H9 (cell line): ENCODE measurements around the gene IQCB1. TPM values are rescaled to one million over a fixed set of nuclear protein-coding genes. Genes with fewer than 3 reads are reported as not detected.

Experiments used
- DNase-seq: peaks from one replicate; pipeline ENCODE4 v3.0.0-alpha.2; 2017
- H2AFZ ChIP-seq: one replicate; pipeline ENCODE4 v1.6.1; 2013; ENCODE audit warnings: mild to moderate bottlenecking, low read length, control low read depth, moderate library complexity
- H2AK5ac ChIP-seq: 2 replicates; pipeline ENCODE4 v1.6.1; 2013; ENCODE audit warnings: low read length, control low read depth, mixed read lengths; ENCODE audit not compliant: insufficient read length
- H2BK120ac ChIP-seq: one replicate; pipeline ENCODE4 v1.6.1; 2013; ENCODE audit warnings: low read depth, mild to moderate bottlenecking, low read length, control low read depth, inconsistent platforms; ENCODE audit not compliant: poor library complexity, severe bottlenecking
- H2BK12ac ChIP-seq: 2 replicates; pipeline ENCODE4 v1.6.1; 2013; ENCODE audit warnings: low read length, control low read depth, mixed read lengths, low read depth; ENCODE audit not compliant: insufficient read length
- H2BK15ac ChIP-seq: 2 replicates; pipeline ENCODE4 v1.6.1; 2013; ENCODE audit warnings: low read depth, low read length, control low read depth
- H2BK20ac ChIP-seq: one replicate; pipeline ENCODE4 v1.6.1; 2013; ENCODE audit warnings: low read depth, mild to moderate bottlenecking, low read length, control low read depth, inconsistent platforms; ENCODE audit not compliant: poor library complexity, severe bottlenecking
- H2BK5ac ChIP-seq: 2 replicates; pipeline ENCODE4 v1.6.1; 2013; ENCODE audit warnings: low read length, control low read depth, mixed read lengths; ENCODE audit not compliant: insufficient read length
- H3K14ac ChIP-seq: 2 replicates; pipeline ENCODE4 v1.6.1; 2013; ENCODE audit warnings: low read length, control low read depth; ENCODE audit not compliant: insufficient read depth
- H3K18ac ChIP-seq: 2 replicates; pipeline ENCODE4 v1.6.1; 2013; ENCODE audit warnings: low read depth, mild to moderate bottlenecking, mixed read lengths, low read length, control low read depth; ENCODE audit not compliant: insufficient read length
- H3K23ac ChIP-seq: 2 replicates; pipeline ENCODE4 v1.6.1; 2013; ENCODE audit warnings: low read length, control low read depth, mixed read lengths, low read depth; ENCODE audit not compliant: insufficient read length
- H3K23me2 ChIP-seq: 2 replicates; pipeline ENCODE4 v1.6.1; 2013; ENCODE audit warnings: low read depth, mild to moderate bottlenecking, mixed read lengths, low read length, control low read depth; ENCODE audit not compliant: insufficient read length, poor library complexity, severe bottlenecking
- H3K27ac ChIP-seq: 2 replicates; pipeline ENCODE4 v1.5.1; 2013; ENCODE audit warnings: low read length, control low read depth, mixed read lengths, low read depth; ENCODE audit not compliant: insufficient read length
- H3K27me3 ChIP-seq: 2 replicates; pipeline ENCODE4 v1.6.1; 2013; ENCODE audit warnings: low read length, control low read depth, inconsistent platforms; ENCODE audit not compliant: insufficient read depth
- H3K4ac ChIP-seq: 2 replicates; pipeline ENCODE4 v1.6.1; 2013; ENCODE audit warnings: low read depth, mild to moderate bottlenecking, control low read depth, inconsistent platforms, low read length, moderate library complexity
- H3K4me1 ChIP-seq: 2 replicates; pipeline ENCODE4 v1.6.1; 2013; ENCODE audit warnings: low read length, control low read depth, inconsistent platforms; ENCODE audit not compliant: insufficient read depth
- H3K4me2 ChIP-seq: 2 replicates; pipeline ENCODE4 v1.6.1; 2013; ENCODE audit warnings: low read length, control low read depth, mixed read lengths; ENCODE audit not compliant: insufficient read length, insufficient read depth
- H3K56ac ChIP-seq: 2 replicates; pipeline ENCODE4 v1.6.1; 2013; ENCODE audit warnings: low read depth, mild to moderate bottlenecking, mixed read lengths, low read length, control low read depth; ENCODE audit not compliant: insufficient read length
- H3K79me1 ChIP-seq: 2 replicates; pipeline ENCODE4 v1.6.1; 2013; ENCODE audit warnings: low read depth, mild to moderate bottlenecking, moderate library complexity, low read length, control low read depth, inconsistent platforms; ENCODE audit not compliant: insufficient read depth, poor library complexity, severe bottlenecking
- H3K79me2 ChIP-seq: 2 replicates; pipeline ENCODE4 v1.6.1; 2013; ENCODE audit warnings: low read length, control low read depth, inconsistent platforms; ENCODE audit not compliant: insufficient read depth
- H3K9ac ChIP-seq: 2 replicates; pipeline ENCODE4 v1.6.1; 2013; ENCODE audit warnings: low read length, control low read depth, mixed read lengths; ENCODE audit not compliant: insufficient read length; ENCODE audit errors: extremely low read depth
- H3K9me3 ChIP-seq: one replicate; pipeline ENCODE4 v1.6.1; 2013; ENCODE audit warnings: low read depth, low read length, inconsistent platforms; ENCODE audit not compliant: control insufficient read depth
- H3T11ph ChIP-seq: one replicate; pipeline ENCODE4 v1.6.1; 2013; ENCODE audit warnings: mild to moderate bottlenecking, low read length, control low read depth, inconsistent platforms
- H4K20me1 ChIP-seq: one replicate; pipeline ENCODE4 v1.6.1; 2013; ENCODE audit not compliant: control insufficient read depth, insufficient read length, insufficient read depth
- H4K5ac ChIP-seq: 2 replicates; pipeline ENCODE4 v1.6.1; 2013; ENCODE audit warnings: low read depth, mild to moderate bottlenecking, mixed read lengths, low read length, control low read depth; ENCODE audit not compliant: insufficient read length
- H4K8ac ChIP-seq: replicated peaks from 2 replicates; pipeline ENCODE4 v1.6.1; 2013; ENCODE audit warnings: low read length, control low read depth, mixed read lengths, low read depth; ENCODE audit not compliant: insufficient read length
- H4K91ac ChIP-seq: 2 replicates; pipeline ENCODE4 v1.6.1; 2013; ENCODE audit warnings: low read depth, mild to moderate bottlenecking, moderate library complexity, mixed read lengths, low read length, control low read depth; ENCODE audit not compliant: insufficient read length
- H3K27ac Mint-ChIP-seq, 3 experiments: 2 replicates in 2 of 3; 3 replicates in 1 of 3; pipeline ENCODE4 v1.8.0; 2020 to 2021; ENCODE audit warnings: mixed read lengths in 3 of 3, mild to moderate bottlenecking in 1 of 3, moderate library complexity in 1 of 3
- H3K27me3 Mint-ChIP-seq: 2 replicates; pipeline ENCODE4 v1.8.0; 2021; ENCODE audit warnings: low read depth, mild to moderate bottlenecking, moderate library complexity, mixed read lengths
- H3K36me3 Mint-ChIP-seq, 3 experiments: 2 replicates in 2 of 3; 3 replicates in 1 of 3; pipeline ENCODE4 v1.8.0; 2020 to 2021; ENCODE audit warnings: low read depth in 3 of 3, mixed read lengths in 3 of 3; ENCODE audit not compliant: insufficient read depth in 1 of 3
- H3K4me1 Mint-ChIP-seq, 2 experiments: 2 replicates each; pipeline ENCODE4 v1.8.0; 2020; ENCODE audit warnings: mixed read lengths in 2 of 2
- H3K4me3 Mint-ChIP-seq, 2 experiments: 2 replicates in 1 of 2; 3 replicates in 1 of 2; pipeline ENCODE4 v1.8.0; 2020 to 2021; ENCODE audit warnings: mild to moderate bottlenecking in 2 of 2, mixed read lengths in 2 of 2, moderate library complexity in 1 of 2
- H3K9me3 Mint-ChIP-seq, 2 experiments: 2 replicates in 1 of 2; 3 replicates in 1 of 2; pipeline ENCODE4 v1.8.0; 2020; ENCODE audit warnings: mild to moderate bottlenecking in 2 of 2, mixed read lengths in 2 of 2, moderate library complexity in 1 of 2
- WGBS: extraction: QIAGEN DNeasy Blood & Tissue Kit; methylation state at CpG from one replicate; pipeline ENCODE4 v1.1.7; 2013; ENCODE audit warnings: missing lambda C conversion rate, low lambda C conversion rate, mixed read lengths; ENCODE audit not compliant: insufficient read length; ENCODE audit errors: extremely low coverage; 5-methylcytosine and 5-hydroxymethylcytosine counted together
- total RNA-seq: library from RNA; stranded (reverse); gene quantifications from 2 replicates; pipeline ENCODE4 v1.2.1, GENCODE V29; 2021
- TF ChIP-seq, protein P1 (sequence below): fragments of 200-600 bp; sonication (generic); conservative IDR thresholded peaks from 3 replicates; pipeline ENCODE4 v1.8.0; 2021; ENCODE audit warnings: antibody characterized with exemption, mild to moderate bottlenecking

Gene IQCB1
- total RNA-seq, 1 experiment from 2014 or later, result 35.8 TPM

- Histone ChIP-seq H4K5ac (no peak overlapping the region), H2BK20ac (no peak overlapping the region), H3K4me2 (no peak overlapping the region), H3K27me3 (no peaks in the 10 kb centered on the region), H3K23ac (no peak overlapping the region), H3K79me2 (no peaks in the 10 kb centered on the region; the same call in 1 of the 2 replicates), H3K9ac (no peak overlapping the region), H4K8ac (no peak overlapping the region), H2BK120ac (no peak overlapping the region), H4K20me1 (no peaks in the 10 kb centered on the region), H4K91ac (no peak overlapping the region), H3K27ac (no peak overlapping the region), H2BK15ac (no peak overlapping the region), H3K9me3 (no peaks in the 10 kb centered on the region), H3K56ac (no peak overlapping the region), H2BK5ac (no peak overlapping the region), H3K4ac (no peak overlapping the region), H2AK5ac (no peak overlapping the region), H3K18ac (no peak overlapping the region), H3K4me1 (no peaks in the 10 kb centered on the region), H2BK12ac (no peak overlapping the region), H3K14ac (no peak overlapping the region), H3K79me1 (no peaks in the 10 kb centered on the region), H3T11ph (no peak overlapping the region), H3K23me2 (peaks cover 10% of the 10 kb centered on the region), H2AFZ (no peak overlapping the region)
- Mint-ChIP-seq H3K36me3 (no peaks in the 10 kb centered on the region), H3K4me1 (peaks cover 3 to 9% of the 10 kb centered on the region in 2 experiments; a peak in 3 of 4 replicates), H3K9me3 (no peaks in the 10 kb centered on the region), H3K27ac (no peak overlapping the region), H3K27me3 (no peaks in the 10 kb centered on the region; the same call in none of the 2 replicates), H3K4me3 (no peak overlapping the region)
- TF ChIP-seq, protein P1, sequence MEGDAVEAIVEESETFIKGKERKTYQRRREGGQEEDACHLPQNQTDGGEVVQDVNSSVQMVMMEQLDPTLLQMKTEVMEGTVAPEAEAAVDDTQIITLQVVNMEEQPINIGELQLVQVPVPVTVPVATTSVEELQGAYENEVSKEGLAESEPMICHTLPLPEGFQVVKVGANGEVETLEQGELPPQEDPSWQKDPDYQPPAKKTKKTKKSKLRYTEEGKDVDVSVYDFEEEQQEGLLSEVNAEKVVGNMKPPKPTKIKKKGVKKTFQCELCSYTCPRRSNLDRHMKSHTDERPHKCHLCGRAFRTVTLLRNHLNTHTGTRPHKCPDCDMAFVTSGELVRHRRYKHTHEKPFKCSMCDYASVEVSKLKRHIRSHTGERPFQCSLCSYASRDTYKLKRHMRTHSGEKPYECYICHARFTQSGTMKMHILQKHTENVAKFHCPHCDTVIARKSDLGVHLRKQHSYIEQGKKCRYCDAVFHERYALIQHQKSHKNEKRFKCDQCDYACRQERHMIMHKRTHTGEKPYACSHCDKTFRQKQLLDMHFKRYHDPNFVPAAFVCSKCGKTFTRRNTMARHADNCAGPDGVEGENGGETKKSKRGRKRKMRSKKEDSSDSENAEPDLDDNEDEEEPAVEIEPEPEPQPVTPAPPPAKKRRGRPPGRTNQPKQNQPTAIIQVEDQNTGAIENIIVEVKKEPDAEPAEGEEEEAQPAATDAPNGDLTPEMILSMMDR, result no peak
- no CpG with 5 or more reads among the region's 1 CpG for WGBS
- no peak for DNase-seq
Observed at GRCh38 chr3:121752261-121752660, 82.6 kb downstream of the IQCB1 start.
